HepG2 (cell line): Measurements from ENCODE around the gene SOX5. TPM values are rescaled to one million over a fixed set of nuclear protein-coding genes. Genes with fewer than 3 reads are reported as not detected.

Experiments
- BRCA1 ChIP-seq: sonication (generic); formaldehyde crosslinking; IDR thresholded peaks from 2 replicates; pipeline ENCODE4 v1.4.0; 2020; ENCODE audit warnings: missing genetic modification reagents
- DNMT3B ChIP-seq: conservative IDR thresholded peaks from 2 replicates; pipeline ENCODE4 v1.6.1; 2016; ENCODE audit warnings: missing biosample characterization, control low read depth
- HMGA1 ChIP-seq: sonication (generic); formaldehyde crosslinking; conservative IDR thresholded peaks from 2 replicates; pipeline ENCODE4 v1.4.0; 2020; ENCODE audit warnings: missing genetic modification reagents
- HOXD1 ChIP-seq: sonication (generic); formaldehyde crosslinking; IDR thresholded peaks from 2 replicates; pipeline ENCODE4 v1.5.0; 2020; ENCODE audit warnings: missing genetic modification reagents
- NCOA5 ChIP-seq: sonication (generic); formaldehyde crosslinking; IDR thresholded peaks from 2 replicates; pipeline ENCODE4 v1.4.0; 2020; ENCODE audit warnings: missing genetic modification reagents
- RBFOX2 ChIP-seq: fragments of 200-400 bp; formaldehyde crosslinking; IDR thresholded peaks from 2 replicates; pipeline ENCODE4 v1.6.1; 2017; ENCODE audit warnings: low read depth, mild to moderate bottlenecking, low read length
- REPIN1 ChIP-seq: sonication (generic); formaldehyde crosslinking; IDR thresholded peaks from 2 replicates; pipeline ENCODE4 v1.8.0; 2022; ENCODE audit warnings: missing genetic modification reagents, low read depth, mild to moderate bottlenecking, borderline replicate concordance
- SCMH1 ChIP-seq: sonication (generic); formaldehyde crosslinking; IDR thresholded peaks from 2 replicates; pipeline ENCODE4 v1.9.0; 2021; ENCODE audit warnings: missing genetic modification reagents, mild to moderate bottlenecking, borderline replicate concordance
- SKI ChIP-seq: fragments of 450-650 bp; IDR thresholded peaks from one replicate; pipeline ENCODE4 v1.6.1; 2018; ENCODE audit warnings: mild to moderate bottlenecking; ENCODE audit not compliant: partially characterized antibody
- SOX5 ChIP-seq: IDR thresholded peaks from 2 replicates; pipeline ENCODE4 v1.6.1; 2016; ENCODE audit warnings: borderline replicate concordance
- SP1 ChIP-seq, 2 experiments: fragments of 450-650 bp in 1 of 2; sonication (generic) in 1 of 2; formaldehyde crosslinking in 1 of 2; IDR thresholded peaks; 2 replicates each; pipeline versions ENCODE4 v1.4.0 to v1.6.1; 2016 to 2020; ENCODE audit warnings: missing genetic modification reagents in 1 of 2
- ZFY ChIP-seq: sonication (generic); formaldehyde crosslinking; IDR thresholded peaks from 2 replicates; pipeline ENCODE4 v1.4.0; 2020; ENCODE audit warnings: missing genetic modification reagents
- ZNF430 ChIP-seq: sonication (generic); formaldehyde crosslinking; IDR thresholded peaks from 2 replicates; pipeline ENCODE4 v1.9.0; 2021; ENCODE audit warnings: mild to moderate bottlenecking, missing genetic modification reagents
- ZNF605 ChIP-seq: sonication (generic); formaldehyde crosslinking; IDR thresholded peaks from 2 replicates; pipeline ENCODE4 v1.8.0; 2022; ENCODE audit warnings: mild to moderate bottlenecking, missing genetic modification reagents
- ZSCAN21 ChIP-seq: sonication (generic); formaldehyde crosslinking; IDR thresholded peaks from 2 replicates; pipeline ENCODE4 v1.8.0; 2022; ENCODE audit warnings: mild to moderate bottlenecking, missing genetic modification reagents, moderate library complexity, borderline replicate concordance
- polyA plus RNA-seq, 8 experiments: library from polyadenylated mRNA; depleted of rRNA in 3 of 8; stranded (reverse) in 7 of 8; unstranded in 1 of 8; fragments of >200 nt; fragmentation: Illumina TruSeq in 4 of 8; extraction: Trizol in 4 of 8; gene quantifications; 2 replicates each; pipeline versions ENCODE4 v1.2.1 to v1.2.3, GENCODE V29; 2011 to 2016; ENCODE audit warnings: low read depth in 4 of 8, missing spikeins in 1 of 8, mixed read lengths in 1 of 8; ENCODE audit not compliant: insufficient read depth in 1 of 8
- total RNA-seq, 5 experiments: library from RNA; depleted of rRNA; stranded (reverse); fragments of >200 nt; fragmentation: Illumina TruSeq; extraction: Trizol; gene quantifications; 2 replicates each; pipeline ENCODE4 v1.2.3, GENCODE V29; 2016; ENCODE audit warnings: low read depth in 1 of 5
- TF ChIP-seq, protein P1 (sequence below): IDR thresholded peaks from 2 replicates; pipeline ENCODE4 v1.6.1; 2016; ENCODE audit warnings: low read depth, missing genetic modification reagents, missing compliant biosample characterization
- TF ChIP-seq, protein P2 (sequence below): sonication (generic); formaldehyde crosslinking; IDR thresholded peaks from 2 replicates; pipeline ENCODE4 v1.8.1; 2023; ENCODE audit warnings: missing genetic modification reagents, mild to moderate bottlenecking, borderline replicate concordance
- TF ChIP-seq, protein P3 (sequence below): sonication (generic); formaldehyde crosslinking; conservative IDR thresholded peaks from 2 replicates; pipeline ENCODE4 v1.4.0; 2020; ENCODE audit warnings: missing genetic modification reagents
- TF ChIP-seq, protein P4 (sequence below): sonication (generic); formaldehyde crosslinking; IDR thresholded peaks from 2 replicates; pipeline ENCODE4 v1.8.0; 2023; ENCODE audit warnings: mild to moderate bottlenecking, missing genetic modification reagents
- TF ChIP-seq, protein P5 (sequence below): sonication (generic); formaldehyde crosslinking; conservative IDR thresholded peaks from 2 replicates; pipeline ENCODE4 v1.4.0; 2020; ENCODE audit warnings: missing genetic modification reagents

SOX5 gene
- total and polyA plus RNA-seq, 2 of the 13 experiments (the other 11 are each of a cell fraction or from before 2014, with no cell fraction given), result 18.5 to 76.4 TPM

DNA sequence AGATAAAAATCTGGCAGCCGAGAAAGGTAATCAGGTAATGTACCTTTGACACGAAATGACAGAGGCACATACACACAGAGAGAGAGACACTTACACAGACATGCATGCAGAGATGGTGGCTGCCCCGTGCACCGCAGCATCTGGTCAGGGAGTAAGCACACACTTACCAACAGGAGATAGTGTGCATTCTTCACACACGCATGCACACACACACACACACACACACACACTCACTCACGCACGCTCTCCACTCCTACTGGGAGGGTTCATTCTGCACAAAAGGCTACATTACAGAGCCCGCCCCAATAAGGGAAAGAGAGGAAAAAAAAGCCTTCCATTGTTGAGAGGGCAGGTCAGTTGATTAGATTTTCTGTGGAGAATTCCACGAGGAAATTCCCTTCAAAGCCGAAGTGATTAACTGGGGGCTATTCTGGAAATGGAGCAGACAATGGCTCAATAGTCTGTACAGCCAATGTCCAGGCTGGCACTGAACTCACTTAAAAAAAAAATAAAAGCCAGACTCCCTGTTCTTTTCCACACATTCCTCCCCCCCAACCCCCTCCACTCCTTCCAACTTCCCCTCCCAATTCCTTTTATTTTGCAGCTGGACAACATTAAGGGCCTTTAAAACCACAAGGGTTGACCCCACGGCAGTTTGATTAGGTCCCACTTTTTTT lies 1.4 kb upstream of the SOX5 start (continued):
- TF ChIP-seq, protein P1, sequence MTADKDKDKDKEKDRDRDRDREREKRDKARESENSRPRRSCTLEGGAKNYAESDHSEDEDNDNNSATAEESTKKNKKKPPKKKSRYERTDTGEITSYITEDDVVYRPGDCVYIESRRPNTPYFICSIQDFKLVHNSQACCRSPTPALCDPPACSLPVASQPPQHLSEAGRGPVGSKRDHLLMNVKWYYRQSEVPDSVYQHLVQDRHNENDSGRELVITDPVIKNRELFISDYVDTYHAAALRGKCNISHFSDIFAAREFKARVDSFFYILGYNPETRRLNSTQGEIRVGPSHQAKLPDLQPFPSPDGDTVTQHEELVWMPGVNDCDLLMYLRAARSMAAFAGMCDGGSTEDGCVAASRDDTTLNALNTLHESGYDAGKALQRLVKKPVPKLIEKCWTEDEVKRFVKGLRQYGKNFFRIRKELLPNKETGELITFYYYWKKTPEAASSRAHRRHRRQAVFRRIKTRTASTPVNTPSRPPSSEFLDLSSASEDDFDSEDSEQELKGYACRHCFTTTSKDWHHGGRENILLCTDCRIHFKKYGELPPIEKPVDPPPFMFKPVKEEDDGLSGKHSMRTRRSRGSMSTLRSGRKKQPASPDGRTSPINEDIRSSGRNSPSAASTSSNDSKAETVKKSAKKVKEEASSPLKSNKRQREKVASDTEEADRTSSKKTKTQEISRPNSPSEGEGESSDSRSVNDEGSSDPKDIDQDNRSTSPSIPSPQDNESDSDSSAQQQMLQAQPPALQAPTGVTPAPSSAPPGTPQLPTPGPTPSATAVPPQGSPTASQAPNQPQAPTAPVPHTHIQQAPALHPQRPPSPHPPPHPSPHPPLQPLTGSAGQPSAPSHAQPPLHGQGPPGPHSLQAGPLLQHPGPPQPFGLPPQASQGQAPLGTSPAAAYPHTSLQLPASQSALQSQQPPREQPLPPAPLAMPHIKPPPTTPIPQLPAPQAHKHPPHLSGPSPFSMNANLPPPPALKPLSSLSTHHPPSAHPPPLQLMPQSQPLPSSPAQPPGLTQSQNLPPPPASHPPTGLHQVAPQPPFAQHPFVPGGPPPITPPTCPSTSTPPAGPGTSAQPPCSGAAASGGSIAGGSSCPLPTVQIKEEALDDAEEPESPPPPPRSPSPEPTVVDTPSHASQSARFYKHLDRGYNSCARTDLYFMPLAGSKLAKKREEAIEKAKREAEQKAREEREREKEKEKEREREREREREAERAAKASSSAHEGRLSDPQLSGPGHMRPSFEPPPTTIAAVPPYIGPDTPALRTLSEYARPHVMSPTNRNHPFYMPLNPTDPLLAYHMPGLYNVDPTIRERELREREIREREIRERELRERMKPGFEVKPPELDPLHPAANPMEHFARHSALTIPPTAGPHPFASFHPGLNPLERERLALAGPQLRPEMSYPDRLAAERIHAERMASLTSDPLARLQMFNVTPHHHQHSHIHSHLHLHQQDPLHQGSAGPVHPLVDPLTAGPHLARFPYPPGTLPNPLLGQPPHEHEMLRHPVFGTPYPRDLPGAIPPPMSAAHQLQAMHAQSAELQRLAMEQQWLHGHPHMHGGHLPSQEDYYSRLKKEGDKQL (CRISPR knock-in tag), result no peak
- TF ChIP-seq SKI (no peak), NCOA5 (no peak), REPIN1 (CRISPR knock-in tag) (peak; percentile 20; the same call in 1 of the 2 replicates), ZNF605 (peak; percentile 56; the same call in 1 of the 2 replicates), HMGA1 (CRISPR knock-in tag) (no peak), ZFY (CRISPR knock-in tag) (no peak), DNMT3B (no peak), SP1 (IDR thresholded peaks at IDR 0.05) (no peak), SP1 (CRISPR knock-in tag; IDR thresholded peaks at IDR 0.05) (no peak), RBFOX2 (0 out of 2 replicates have a peak, but pooled peaks have one; percentile 2), BRCA1 (no peak), SOX5 (peak; percentile 9; the same call in 1 of the 2 replicates), ZNF430 (CRISPR knock-in tag) (no peak), SCMH1 (no peak), ZSCAN21 (CRISPR knock-in tag) (peak; percentile 42; the same call in 1 of the 2 replicates), HOXD1 (CRISPR knock-in tag) (no peak)
- TF ChIP-seq, protein P2, sequence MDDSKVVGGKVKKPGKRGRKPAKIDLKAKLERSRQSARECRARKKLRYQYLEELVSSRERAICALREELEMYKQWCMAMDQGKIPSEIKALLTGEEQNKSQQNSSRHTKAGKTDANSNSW (CRISPR knock-in tag), result no peak
- TF ChIP-seq, protein P3, sequence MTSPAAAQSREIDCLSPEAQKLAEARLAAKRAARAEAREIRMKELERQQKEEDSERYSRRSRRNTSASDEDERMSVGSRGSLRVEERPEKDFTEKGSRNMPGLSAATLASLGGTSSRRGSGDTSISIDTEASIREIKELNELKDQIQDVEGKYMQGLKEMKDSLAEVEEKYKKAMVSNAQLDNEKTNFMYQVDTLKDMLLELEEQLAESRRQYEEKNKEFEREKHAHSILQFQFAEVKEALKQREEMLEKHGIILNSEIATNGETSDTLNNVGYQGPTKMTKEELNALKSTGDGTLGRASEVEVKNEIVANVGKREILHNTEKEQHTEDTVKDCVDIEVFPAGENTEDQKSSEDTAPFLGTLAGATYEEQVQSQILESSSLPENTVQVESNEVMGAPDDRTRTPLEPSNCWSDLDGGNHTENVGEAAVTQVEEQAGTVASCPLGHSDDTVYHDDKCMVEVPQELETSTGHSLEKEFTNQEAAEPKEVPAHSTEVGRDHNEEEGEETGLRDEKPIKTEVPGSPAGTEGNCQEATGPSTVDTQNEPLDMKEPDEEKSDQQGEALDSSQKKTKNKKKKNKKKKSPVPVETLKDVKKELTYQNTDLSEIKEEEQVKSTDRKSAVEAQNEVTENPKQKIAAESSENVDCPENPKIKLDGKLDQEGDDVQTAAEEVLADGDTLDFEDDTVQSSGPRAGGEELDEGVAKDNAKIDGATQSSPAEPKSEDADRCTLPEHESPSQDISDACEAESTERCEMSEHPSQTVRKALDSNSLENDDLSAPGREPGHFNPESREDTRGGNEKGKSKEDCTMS, result no peak
- TF ChIP-seq, protein P4, sequence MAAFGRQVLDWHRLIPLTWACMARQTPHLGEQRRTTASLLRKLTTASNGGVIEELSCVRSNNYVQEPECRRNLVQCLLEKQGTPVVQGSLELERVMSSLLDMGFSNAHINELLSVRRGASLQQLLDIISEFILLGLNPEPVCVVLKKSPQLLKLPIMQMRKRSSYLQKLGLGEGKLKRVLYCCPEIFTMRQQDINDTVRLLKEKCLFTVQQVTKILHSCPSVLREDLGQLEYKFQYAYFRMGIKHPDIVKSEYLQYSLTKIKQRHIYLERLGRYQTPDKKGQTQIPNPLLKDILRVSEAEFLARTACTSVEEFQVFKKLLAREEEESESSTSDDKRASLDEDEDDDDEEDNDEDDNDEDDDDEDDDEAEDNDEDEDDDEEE, result no peak
- TF ChIP-seq, protein P5, sequence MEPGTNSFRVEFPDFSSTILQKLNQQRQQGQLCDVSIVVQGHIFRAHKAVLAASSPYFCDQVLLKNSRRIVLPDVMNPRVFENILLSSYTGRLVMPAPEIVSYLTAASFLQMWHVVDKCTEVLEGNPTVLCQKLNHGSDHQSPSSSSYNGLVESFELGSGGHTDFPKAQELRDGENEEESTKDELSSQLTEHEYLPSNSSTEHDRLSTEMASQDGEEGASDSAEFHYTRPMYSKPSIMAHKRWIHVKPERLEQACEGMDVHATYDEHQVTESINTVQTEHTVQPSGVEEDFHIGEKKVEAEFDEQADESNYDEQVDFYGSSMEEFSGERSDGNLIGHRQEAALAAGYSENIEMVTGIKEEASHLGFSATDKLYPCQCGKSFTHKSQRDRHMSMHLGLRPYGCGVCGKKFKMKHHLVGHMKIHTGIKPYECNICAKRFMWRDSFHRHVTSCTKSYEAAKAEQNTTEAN (CRISPR knock-in tag), result peak; percentile 98
